GM12891 (cell line): ENCODE data around the gene CALCOCO2.

Experiments
- POLR2A ChIP-seq: IDR thresholded peaks from 2 replicates; pipeline ENCODE4 v1.6.1; 2011; ENCODE audit warnings: low read depth, low read length, control low read depth
- POLR2AphosphoS5 ChIP-seq: IDR thresholded peaks from 2 replicates; pipeline ENCODE4 v1.6.1; 2011; ENCODE audit warnings: low read depth, low read length, control low read depth
- TAF1 ChIP-seq: IDR thresholded peaks from 2 replicates; pipeline ENCODE4 v1.6.1; 2011; ENCODE audit warnings: low read depth, low read length, control low read depth

DNA sequence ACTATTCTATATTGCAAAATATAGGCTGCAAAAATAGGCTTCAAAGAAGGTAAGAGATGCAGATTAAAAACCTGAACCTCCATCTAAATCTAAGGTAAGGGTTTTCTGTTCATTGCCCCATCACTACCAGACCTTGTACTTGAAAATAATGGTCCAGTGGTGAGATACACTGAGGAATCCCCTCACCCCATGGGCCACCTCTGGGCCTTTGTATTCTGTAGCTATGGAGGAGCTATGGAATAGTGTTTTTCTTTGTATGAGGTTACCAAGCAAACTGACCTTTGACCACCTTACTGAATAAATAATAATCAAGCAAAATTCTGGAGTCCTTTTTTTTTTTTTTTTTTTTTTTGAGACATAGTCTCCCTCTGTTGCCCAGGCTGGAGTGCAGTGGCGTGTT is 72.6 kb downstream of the CALCOCO2 start:
- TF ChIP-seq TAF1 (no peak), POLR2A (no peak), POLR2AphosphoS5 (no peak)
